ENCODE data around the gene HMBS. TPM values are rescaled to one million over a fixed set of nuclear protein-coding genes. Genes with fewer than 3 reads are reported as not detected.

HMBS gene
- total and polyA plus RNA-seq, 4 donors = 10.5 to 224 (median 26.7) TPM

- H3K27me3 ChIP-seq (ENCODE audit: control insufficient read depth in 4 of 4, insufficient read depth in 4 of 4, low read length in 3 of 4) = no peaks in the 10 kb centered on the region
Measured at GRCh38 chr11:119118946-119119345, 34.3 kb downstream of the HMBS start.

More at GRCh38 chr11:119118946-119119345, 34.3 kb downstream of the HMBS start:
- H3K4me1 ChIP-seq (ENCODE audit: control insufficient read depth in 4 of 4, insufficient read depth in 4 of 4, low read length in 3 of 4) = peaks cover 6 to 21% (median 17%) of the 10 kb centered on the region in 4 donors
- DNase-seq (ENCODE audit: low spot score) = no peak
- WGBS = 97% methylated on average over 1 of the region's 1 CpG
- TF ChIP-seq HNF4G (IDR thresholded peaks at IDR 0.05) = no peak
- no peak for TF ChIP-seq RXRA (IDR thresholded peaks at IDR 0.05)
- no peak for TF ChIP-seq FOXA2 (IDR thresholded peaks at IDR 0.05)
- no peak for TF ChIP-seq JUND (IDR thresholded peaks at IDR 0.05)
- no peak for TF ChIP-seq NR2F2 (IDR thresholded peaks at IDR 0.05)
- no peak for TF ChIP-seq ATF3 (IDR thresholded peaks at IDR 0.05)
- TF ChIP-seq CTCF (IDR thresholded peaks at IDR 0.05; ENCODE audit: low read depth, low read length, missing input control) = no peak
- no peak for TF ChIP-seq TAF1 (conservative IDR thresholded peaks at IDR 0.05)
- TF ChIP-seq ZBTB33 (IDR thresholded peaks at IDR 0.05) = no peak
- no peak for TF ChIP-seq GABPA (IDR thresholded peaks at IDR 0.05 in 1 of 2, conservative IDR thresholded peaks at IDR 0.05 in 1 of 2)
- no peak for TF ChIP-seq SP1 (IDR thresholded peaks at IDR 0.05)
- no peak for TF ChIP-seq RAD21 (IDR thresholded peaks at IDR 0.05)
- no peak for TF ChIP-seq MAX (IDR thresholded peaks at IDR 0.05)
- no peak for TF ChIP-seq YY1 (IDR thresholded peaks at IDR 0.05)
- TF ChIP-seq FOXA1 (IDR thresholded peaks at IDR 0.05) = no peak
- TF ChIP-seq HNF4A (conservative IDR thresholded peaks at IDR 0.05) = no peak
- no peak for TF ChIP-seq EGR1 (IDR thresholded peaks at IDR 0.05; ENCODE audit: low read depth in 2 of 2)
- TF ChIP-seq REST (IDR thresholded peaks at IDR 0.05) = no peak
- no peaks in the 10 kb centered on the region for H3K9me3 ChIP-seq (ENCODE audit: control insufficient read depth in 4 of 4, low read length in 3 of 4)
- no peak overlapping the region for H3K27ac ChIP-seq (ENCODE audit: low read depth in 1 of 2, low read length in 2 of 2)
- no peak overlapping the region for H3K4me3 ChIP-seq (ENCODE audit: low read depth in 1 of 3, low read length in 3 of 3)
- H3K9ac ChIP-seq (ENCODE audit: low read depth in 1 of 2, low read length in 2 of 2) = no peak overlapping the region
- peaks cover 0 to 16% (median 10%) of the 10 kb centered on the region in 4 donors for H3K36me3 ChIP-seq (ENCODE audit: control insufficient read depth in 4 of 4, insufficient read depth in 3 of 4, low read depth in 1 of 4, low read length in 3 of 4)

All from liver (tissue), 9 donors.